OCI-LY3 (cell line): ENCODE results near the gene SLC25A23.

Experiments
- H2AFZ ChIP-seq: fragments of 200-600, 300-600 bp; shearing (Covaris generic); 2 replicates; pipeline ENCODE4 v1.6.0; 2014; ENCODE audit warnings: antibody characterized with exemption, low read depth, low read length
- H3K27ac ChIP-seq: fragments of 200-600, 300-600 bp; sonication (generic); 2 replicates; pipeline ENCODE4 v1.5.1; 2014; ENCODE audit warnings: mild to moderate bottlenecking, low read length, moderate library complexity, mixed read lengths
- H3K27me3 ChIP-seq: fragments of 200-600, 300-600 bp; sonication (generic); 2 replicates; pipeline ENCODE4 v1.6.1; 2014; ENCODE audit warnings: low read depth, low read length, mixed read lengths
- H3K36me3 ChIP-seq: fragments of 200-600, 300-600 bp; sonication (generic); replicated peaks from 2 replicates; pipeline ENCODE3; 2014; ENCODE audit warnings: low read depth, low read length, mixed read lengths
- H3K4me1 ChIP-seq: fragments of 300-600, 200-600 bp; sonication (generic); 2 replicates; pipeline ENCODE4 v1.6.1; 2014; ENCODE audit warnings: low read length, mixed read lengths
- H3K4me2 ChIP-seq: fragments of 200-600, 300-600 bp; sonication (generic); 2 replicates; pipeline ENCODE4 v1.6.1; 2014; ENCODE audit warnings: low read length, mixed read lengths
- H3K4me3 ChIP-seq: fragments of 300-600, 200-600 bp; sonication (generic); 2 replicates; pipeline ENCODE4 v1.5.1; 2014; ENCODE audit warnings: antibody characterized with exemption, mild to moderate bottlenecking, low read length, moderate library complexity
- H3K79me2 ChIP-seq: fragments of 300-600, 200-600 bp; shearing (Covaris generic); 2 replicates; pipeline ENCODE4 v1.6.1; 2014; ENCODE audit warnings: mild to moderate bottlenecking, low read length, mixed read lengths
- H3K9ac ChIP-seq: fragments of 300-600, 200-600 bp; shearing (Covaris generic); 2 replicates; pipeline ENCODE4 v1.6.0; 2014; ENCODE audit warnings: mild to moderate bottlenecking, low read length, moderate library complexity
- H3K9me3 ChIP-seq: fragments of 200-600, 300-600 bp; shearing (Covaris generic); 2 replicates; pipeline ENCODE4 v1.6.1; 2014; ENCODE audit warnings: low read length, mixed read lengths; ENCODE audit not compliant: insufficient read depth
- H4K20me1 ChIP-seq: fragments of 200-600, 300-600 bp; sonication (generic); 2 replicates; pipeline ENCODE4 v1.6.1; 2016; ENCODE audit warnings: low read length, mixed read lengths; ENCODE audit not compliant: insufficient read depth
- EZH2phosphoT487 ChIP-seq: fragments of 200-600 bp; shearing (Covaris generic); IDR thresholded peaks from 2 replicates; pipeline ENCODE4 v1.6.1; 2018; ENCODE audit warnings: antibody characterized with exemption, mixed run types, low read depth
- TF ChIP-seq, protein P1 (sequence below): fragments of 200-600, 300-600 bp; sonication (generic); IDR thresholded peaks from 2 replicates; pipeline ENCODE4 v1.5.1; 2014; ENCODE audit warnings: antibody characterized with exemption, low read length, low read depth

Gene SLC25A23

DNA sequence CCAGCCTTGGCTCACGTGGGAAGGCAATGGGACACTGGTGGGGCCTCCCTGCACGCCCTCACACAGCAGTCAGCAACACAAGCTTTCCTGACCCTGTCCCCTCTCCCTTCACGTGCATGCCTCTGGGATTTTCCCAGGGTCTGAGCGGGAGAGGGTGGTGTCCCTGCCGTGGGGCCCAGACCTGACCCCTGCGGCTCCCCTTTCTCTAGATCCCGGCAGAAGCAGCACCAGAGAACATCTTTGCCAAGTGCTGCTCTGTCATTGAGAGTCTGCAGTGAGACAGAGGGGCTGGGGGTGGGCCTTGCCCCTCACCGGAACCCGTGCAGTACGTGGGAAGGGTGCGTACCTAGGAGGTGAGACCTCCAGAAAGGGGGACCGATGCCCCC lies 47.5 kb downstream of the SLC25A23 start:
- Histone ChIP-seq H3K36me3 (peaks cover 51% of the 10 kb centered on the region), H3K9me3 (no peaks in the 10 kb centered on the region), H3K4me3 (no peak overlapping the region), H3K9ac (no peak overlapping the region), H3K79me2 (peaks cover under 1% of the 10 kb centered on the region; the same call in 1 of the 2 replicates), H3K27me3 (no peaks in the 10 kb centered on the region), H3K4me1 (no peaks in the 10 kb centered on the region), H4K20me1 (peaks cover 5% of the 10 kb centered on the region; the same call in 1 of the 2 replicates), H3K4me2 (no peak overlapping the region), H3K27ac (no peak overlapping the region), H2AFZ (no peak overlapping the region)
- TF ChIP-seq, protein P1, sequence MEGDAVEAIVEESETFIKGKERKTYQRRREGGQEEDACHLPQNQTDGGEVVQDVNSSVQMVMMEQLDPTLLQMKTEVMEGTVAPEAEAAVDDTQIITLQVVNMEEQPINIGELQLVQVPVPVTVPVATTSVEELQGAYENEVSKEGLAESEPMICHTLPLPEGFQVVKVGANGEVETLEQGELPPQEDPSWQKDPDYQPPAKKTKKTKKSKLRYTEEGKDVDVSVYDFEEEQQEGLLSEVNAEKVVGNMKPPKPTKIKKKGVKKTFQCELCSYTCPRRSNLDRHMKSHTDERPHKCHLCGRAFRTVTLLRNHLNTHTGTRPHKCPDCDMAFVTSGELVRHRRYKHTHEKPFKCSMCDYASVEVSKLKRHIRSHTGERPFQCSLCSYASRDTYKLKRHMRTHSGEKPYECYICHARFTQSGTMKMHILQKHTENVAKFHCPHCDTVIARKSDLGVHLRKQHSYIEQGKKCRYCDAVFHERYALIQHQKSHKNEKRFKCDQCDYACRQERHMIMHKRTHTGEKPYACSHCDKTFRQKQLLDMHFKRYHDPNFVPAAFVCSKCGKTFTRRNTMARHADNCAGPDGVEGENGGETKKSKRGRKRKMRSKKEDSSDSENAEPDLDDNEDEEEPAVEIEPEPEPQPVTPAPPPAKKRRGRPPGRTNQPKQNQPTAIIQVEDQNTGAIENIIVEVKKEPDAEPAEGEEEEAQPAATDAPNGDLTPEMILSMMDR = no peak

- Histone ChIP-seq H3K4me2 (no peak overlapping the region), H3K79me2 (no peaks in the 10 kb centered on the region), H4K20me1 (peaks cover 3% of the 10 kb centered on the region; the same call in 1 of the 2 replicates), H3K4me1 (no peaks in the 10 kb centered on the region), H3K9ac (no peak overlapping the region), H3K27me3 (no peaks in the 10 kb centered on the region), H3K9me3 (no peaks in the 10 kb centered on the region), H3K4me3 (no peak overlapping the region), H2AFZ (no peak overlapping the region), H3K36me3 (peaks cover 27% of the 10 kb centered on the region), H3K27ac (no peak overlapping the region)
- TF ChIP-seq, protein P1 = no peak
These were observed 50.2 kb downstream of the SLC25A23 start for GRCh38 chr19:6409346-6409745.

DNA sequence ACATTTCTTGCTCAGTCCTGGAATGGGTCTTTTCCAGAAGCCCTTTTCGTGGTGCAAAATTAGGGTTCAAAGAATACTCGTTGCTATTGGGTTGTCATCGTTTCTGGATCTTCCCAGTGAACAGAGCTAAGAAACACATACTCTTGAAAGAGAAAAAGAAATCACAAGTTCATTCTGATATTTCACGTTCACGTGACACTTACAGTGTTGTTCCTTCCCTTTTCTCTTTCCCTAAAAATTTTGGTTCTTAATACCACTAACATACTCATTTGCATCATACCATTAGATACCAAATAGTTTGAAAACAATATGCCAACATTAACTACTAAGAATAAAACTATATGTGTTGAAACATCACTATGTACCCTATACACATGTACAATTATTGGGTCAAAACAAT lies 53.2 kb downstream of the SLC25A23 start:
- TF ChIP-seq, protein P1 = no peak
- no peak for TF ChIP-seq EZH2phosphoT487
- Histone ChIP-seq H4K20me1 (no peaks in the 10 kb centered on the region), H3K27ac (no peak overlapping the region), H3K4me3 (no peak overlapping the region), H3K4me1 (no peaks in the 10 kb centered on the region), H3K9me3 (no peaks in the 10 kb centered on the region), H3K9ac (no peak overlapping the region), H3K79me2 (no peaks in the 10 kb centered on the region), H3K4me2 (no peak overlapping the region), H2AFZ (no peak overlapping the region), H3K27me3 (no peaks in the 10 kb centered on the region), H3K36me3 (peaks cover 3% of the 10 kb centered on the region)

DNA sequence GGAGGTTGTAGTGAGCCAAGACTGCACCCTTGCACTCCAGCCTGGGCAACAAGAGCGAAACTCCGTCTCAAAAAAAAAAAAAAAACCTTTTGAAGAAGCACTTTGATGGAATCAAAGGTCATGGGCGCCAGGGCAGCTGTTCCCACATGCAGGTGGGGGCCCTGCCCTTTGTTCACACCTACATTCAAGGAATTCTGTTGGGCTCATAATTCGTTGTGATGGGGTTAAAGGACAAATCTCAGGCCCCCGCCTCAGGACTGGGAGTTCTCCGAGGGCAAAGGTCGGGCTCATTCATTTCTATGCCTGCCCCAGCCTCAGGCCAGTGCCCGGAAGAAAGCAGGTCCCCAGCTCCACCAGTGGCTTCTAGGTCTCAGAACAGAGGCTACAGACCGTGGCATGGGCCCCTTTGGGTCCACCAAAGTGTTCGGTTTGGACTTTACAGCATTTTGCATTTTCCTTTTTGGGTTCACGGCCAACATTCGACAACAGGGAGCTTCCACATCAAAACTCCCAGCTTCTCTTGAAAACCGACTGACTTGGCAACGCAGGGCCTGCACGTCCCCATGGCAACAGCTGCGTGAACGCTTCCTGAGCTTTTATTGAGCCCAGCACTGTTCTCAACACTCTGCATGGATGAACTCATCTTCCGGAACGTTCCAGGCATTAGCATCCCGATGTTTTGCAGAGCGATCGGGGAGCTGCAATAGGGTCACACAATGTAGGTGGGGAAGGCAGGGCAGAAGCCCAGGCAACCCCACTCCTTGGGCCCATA lies 56.6 kb downstream of the SLC25A23 start:
- Histone ChIP-seq H3K4me3 (no peak overlapping the region), H3K4me2 (no peak overlapping the region), H4K20me1 (no peaks in the 10 kb centered on the region), H3K79me2 (no peaks in the 10 kb centered on the region), H2AFZ (no peak overlapping the region), H3K9ac (no peak overlapping the region), H3K36me3 (no peaks in the 10 kb centered on the region), H3K27ac (no peak overlapping the region), H3K4me1 (no peaks in the 10 kb centered on the region), H3K27me3 (no peaks in the 10 kb centered on the region), H3K9me3 (no peaks in the 10 kb centered on the region)
- TF ChIP-seq, protein P1 = no peak
- TF ChIP-seq EZH2phosphoT487 = no peak
